Endothelial cell of umbilical vein (primary cell): Measurements from ENCODE around the gene TMED8. TPM values are rescaled to one million over a fixed set of nuclear protein-coding genes. Genes with fewer than 3 reads are reported as not detected.

Experiments used
- BruUV-seq: library from RNA; stranded (reverse); fragments of 400-500 nt; replicated peaks from 2 replicates; lab custom pipeline; 2021; lab: Mats Ljungman, UMichigan
- CTCF ChIA-PET: fragments of 300-600, 350-600 bp; sonication (Branson Sonifier 250); formaldehyde crosslinking; loops from one replicate; lab custom pipeline; 2021; ENCODE audit warnings: antibody characterized with exemption, inconsistent platforms; lab: Charles Lee
- POLR2A ChIA-PET: fragments of 300-600, 350-600 bp; sonication (Branson Sonifier 250); formaldehyde crosslinking; loops from one replicate; lab custom pipeline; 2021; ENCODE audit warnings: antibody characterized with exemption, inconsistent platforms; lab: Charles Lee
- DNase-seq: peaks from one replicate; pipeline ENCODE4 v3.0.0-alpha.2; 2011; ENCODE audit warnings: low read depth, low spot score
- FAIRE-seq: peaks from 2 replicates; lab custom pipeline; 2011; peaks lifted over from hg19 to GRCh38; lab: Jason Lieb, UNC
- H2AFZ ChIP-seq: 2 replicates; pipeline ENCODE4 v1.6.0; 2012; ENCODE audit warnings: low read depth, low read length, control low read depth, inconsistent platforms
- H3K27ac ChIP-seq: 2 replicates; pipeline ENCODE4 v1.5.1; 2011; ENCODE audit warnings: low read depth, mild to moderate bottlenecking, control low read depth, low read length, moderate library complexity; ENCODE audit not compliant: insufficient read depth
- H3K27me3 ChIP-seq, 2 experiments: 2 replicates each; pipeline versions ENCODE4 v1.6.0 to v1.6.1; 2011; ENCODE audit warnings: low read length in 2 of 2, mixed read lengths in 1 of 2; ENCODE audit not compliant: control insufficient read depth in 2 of 2, insufficient read depth in 2 of 2
- H3K36me3 ChIP-seq, 2 experiments: 2 replicates in 1 of 2; 3 replicates in 1 of 2; pipeline ENCODE4 v1.5.1; 2011; ENCODE audit warnings: low read length in 2 of 2, mild to moderate bottlenecking in 1 of 2, moderate library complexity in 1 of 2; ENCODE audit not compliant: control insufficient read depth in 2 of 2, insufficient read depth in 2 of 2; ENCODE audit errors: extremely low read depth in 1 of 2
- H3K4me1 ChIP-seq: 3 replicates; pipeline ENCODE4 v1.5.1; 2011; ENCODE audit warnings: mild to moderate bottlenecking, low read length; ENCODE audit not compliant: control insufficient read depth, insufficient read depth; ENCODE audit errors: extremely low read depth
- H3K4me2 ChIP-seq: 2 replicates; pipeline ENCODE4 v1.6.1; 2011; ENCODE audit warnings: low read length, control low read depth, mixed read lengths; ENCODE audit not compliant: insufficient read depth
- H3K4me3 ChIP-seq, 3 experiments: fragments of 200-600 bp in 1 of 3; sonication (generic), shearing (Covaris generic) in 1 of 3; replicated peaks in 1 of 3; 2 replicates each; pipeline ENCODE4 v1.5.1; 2011 to 2016; ENCODE audit warnings: control low read depth in 3 of 3, low read length in 3 of 3, mild to moderate bottlenecking in 2 of 3, inconsistent platforms in 1 of 3, low read depth in 1 of 3, moderate library complexity in 1 of 3; ENCODE audit not compliant: insufficient read depth in 1 of 3
- H3K79me2 ChIP-seq: 2 replicates; pipeline ENCODE4 v1.6.0; 2012; ENCODE audit warnings: low read length, inconsistent platforms; ENCODE audit not compliant: control insufficient read depth, insufficient read depth
- H3K9ac ChIP-seq: replicated peaks from 2 replicates; pipeline ENCODE3; 2011; ENCODE audit warnings: low read length, control low read depth; ENCODE audit not compliant: insufficient read depth; ENCODE audit errors: extremely low read depth
- H3K9me1 ChIP-seq: replicated peaks from 3 replicates; pipeline ENCODE4 v1.6.0; 2011; ENCODE audit warnings: mild to moderate bottlenecking, low read length; ENCODE audit not compliant: control insufficient read depth, insufficient read depth; ENCODE audit errors: extremely low read depth
- H3K9me3 ChIP-seq: replicated peaks from 2 replicates; pipeline ENCODE4 v1.5.1; 2012; ENCODE audit warnings: low read length, inconsistent platforms; ENCODE audit not compliant: control insufficient read depth, insufficient read depth
- H4K20me1 ChIP-seq: replicated peaks from 2 replicates; pipeline ENCODE3; 2011; ENCODE audit warnings: mild to moderate bottlenecking, low read length; ENCODE audit not compliant: control insufficient read depth, insufficient read depth; ENCODE audit errors: extremely low read depth
- CTCF ChIP-seq, 2 donors: IDR thresholded peaks; 1 replicate in 1 of 2; 2 replicates in 1 of 2; pipeline ENCODE4 v1.5.1; 2011; ENCODE audit warnings: low read length in 2 of 2, mild to moderate bottlenecking in 2 of 2, moderate library complexity in 2 of 2, control low read depth in 1 of 2, inconsistent platforms in 1 of 2, low read depth in 1 of 2; ENCODE audit not compliant: insufficient read depth in 1 of 2; ENCODE audit errors: extremely low read depth in 1 of 2
- EZH2 ChIP-seq: IDR thresholded peaks from 2 replicates; pipeline ENCODE4 v1.6.1; 2012; ENCODE audit warnings: borderline replicate concordance, low read depth, mild to moderate bottlenecking, moderate library complexity, low read length, inconsistent platforms; ENCODE audit not compliant: severe bottlenecking
- FOS ChIP-seq: IDR thresholded peaks from 2 replicates; pipeline ENCODE4 v1.6.1; 2011; ENCODE audit warnings: mild to moderate bottlenecking, low read length, moderate library complexity, borderline replicate concordance; ENCODE audit not compliant: insufficient read depth
- GATA2 ChIP-seq: IDR thresholded peaks from 2 replicates; pipeline ENCODE4 v1.7.0; 2011; ENCODE audit warnings: low read depth, mild to moderate bottlenecking, moderate library complexity, mixed read lengths, low read length; ENCODE audit not compliant: insufficient read length, insufficient read depth
- JUN ChIP-seq: IDR thresholded peaks from 2 replicates; pipeline ENCODE4 v1.6.1; 2011; ENCODE audit warnings: borderline replicate concordance, low read depth; ENCODE audit not compliant: insufficient read length, insufficient read depth
- MAX ChIP-seq: IDR thresholded peaks from 2 replicates; pipeline ENCODE4 v1.6.1; 2011; ENCODE audit not compliant: insufficient read depth, insufficient read length
- MYC ChIP-seq: IDR thresholded peaks from one replicate; pipeline ENCODE4 v1.6.1; 2011; ENCODE audit warnings: mild to moderate bottlenecking, low read depth, low read length
- POLR2A ChIP-seq: IDR thresholded peaks from 2 replicates; pipeline ENCODE4 v1.6.1; 2012; ENCODE audit warnings: low read depth, mild to moderate bottlenecking, control low read depth, low read length
- POLR2AphosphoS5 ChIP-seq: IDR thresholded peaks from 2 replicates; pipeline ENCODE4 v1.6.1; 2012; ENCODE audit warnings: low read depth, mild to moderate bottlenecking, control low read depth, low read length, moderate library complexity; ENCODE audit not compliant: insufficient read depth
- dilution Hi-C: fragments of 300-500 bp; cut with MboI; formaldehyde crosslinking; loops from one replicate; pipeline ENCODE4 v1.15.0; 2019; ENCODE audit warnings: low sequenced_read_pairs; ENCODE audit not compliant: extremely low pct_ligation_motif_present
- intact Hi-C: fragments of 100-400 bp; cut with micrococcal nuclease; formaldehyde crosslinking; loops from one replicate; pipeline ENCODE4 v1.10.0; 2022
- polyA plus RNA-seq, 4 experiments: library from polyadenylated mRNA; depleted of rRNA in 3 of 4; stranded (reverse) in 3 of 4; unstranded in 1 of 4; fragments of >200 nt; gene quantifications; 2 replicates each; pipeline versions ENCODE4 v1.2.1 to v1.2.3, GENCODE V29; 2011 to 2012; ENCODE audit warnings: missing spikeins in 1 of 4
- total RNA-seq: library from RNA; stranded (reverse); gene quantifications from 2 replicates; pipeline ENCODE4 v1.2.3, GENCODE V29; 2021

Gene TMED8
- total and polyA plus RNA-seq, 2 donors (not counting 3 experiments of a cell fraction or from before 2014, with no cell fraction given): 5.2 to 12.6 TPM

- DNase-seq: no peak
- no peak for TF ChIP-seq POLR2AphosphoS5
- TF ChIP-seq FOS: no peak
- TF ChIP-seq GATA2: no peak
- no peak for TF ChIP-seq EZH2
- no peak for TF ChIP-seq MYC
- no peak for TF ChIP-seq JUN
- TF ChIP-seq MAX: no peak
- no peak for TF ChIP-seq CTCF (IDR thresholded peaks at IDR 0.05; ENCODE audit: extremely low read depth in 1 of 2, insufficient read depth in 1 of 2, low read depth in 1 of 2, low read length in 2 of 2)
- TF ChIP-seq POLR2A: no peak
- no peak overlapping the region for H3K4me2 ChIP-seq
These were observed 66.9 kb downstream of the TMED8 start for GRCh38 chr14:77310026-77310425.

More at GRCh38 chr14:77310026-77310425, 66.9 kb downstream of the TMED8 start:
- H3K4me3 ChIP-seq: no peak overlapping the region
- BruUV-seq: no TSS peak
- ChIA-PET POLR2A (no interaction called here), CTCF (interaction anchor here (0.9 to 2.0 kb wide), 2 partner anchors 9 to 11 kb away, joined by 5 to 8 read pairs; partner anchors contain the start of genes GSTZ1 and POMT2)
- dilution Hi-C loops (no loop called here), intact Hi-C loops (no loop called here)
- no peak for FAIRE-seq
- no peaks in the 10 kb centered on the region for H3K9me3 ChIP-seq
- H4K20me1 ChIP-seq: no peaks in the 10 kb centered on the region
- H2AFZ ChIP-seq: no peak overlapping the region
- H3K27ac ChIP-seq: no peak overlapping the region
- peaks cover under 1% of the 10 kb centered on the region for H3K79me2 ChIP-seq
- H3K9ac ChIP-seq: no peak overlapping the region
- no peaks in the 10 kb centered on the region for H3K4me1 ChIP-seq
- no peaks in the 10 kb centered on the region for H3K9me1 ChIP-seq
- no peaks in the 10 kb centered on the region for H3K27me3 ChIP-seq
- peaks cover 0 to 4% of the 10 kb centered on the region in 2 experiments for H3K36me3 ChIP-seq
